Measurements from ENCODE around the gene FAM241B. TPM values are rescaled to one million over a fixed set of nuclear protein-coding genes. Genes with fewer than 3 reads are reported as not detected.

The FAM241B gene
- total RNA-seq, 2 experiments from 2014 or later: 14.1 to 17.5 TPM

DNA sequence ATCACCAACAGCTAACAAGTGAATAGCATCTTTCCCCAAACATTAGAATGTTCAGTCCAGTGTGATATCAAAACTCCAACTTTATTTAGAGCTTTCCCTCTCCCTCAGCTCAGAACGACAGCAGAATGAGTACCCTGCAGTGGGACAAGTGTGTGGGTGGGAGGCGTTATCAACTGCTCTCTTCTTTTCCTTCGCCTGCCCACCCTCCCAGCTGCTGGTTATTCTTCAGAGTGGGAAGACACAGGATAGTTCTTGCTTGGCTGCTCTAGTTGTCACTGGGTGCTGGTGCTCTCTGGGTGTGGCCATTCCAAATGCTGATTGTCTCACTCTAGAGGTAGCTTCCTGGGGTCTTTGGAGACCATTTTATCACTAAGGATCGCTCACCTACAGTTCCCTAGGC lies 13.7 kb upstream of the FAM241B start:
- no peaks in the 10 kb centered on the region for H3K36me3 ChIP-seq (ENCODE audit: insufficient read depth, low read length)
- H3K27me3 ChIP-seq (ENCODE audit: control insufficient read depth in 1 of 2, insufficient read depth in 2 of 2, low read length in 2 of 2): no peaks in the 10 kb centered on the region
- DNase-seq (no peak), ATAC-seq (ENCODE audit: poor library complexity) (no peak)
- H3K27ac ChIP-seq (ENCODE audit: low read depth in 1 of 2, low read length in 2 of 2): no peak overlapping the region
- H3K27ac Mint-ChIP-seq: no peak overlapping the region
- ChIA-PET POLR2A (no interaction called here), CTCF (no interaction called here)
- peaks cover 10% of the 10 kb centered on the region for H3K4me1 ChIP-seq (ENCODE audit: insufficient read depth, low read length)
- H3K9me3 Mint-ChIP-seq: no peaks in the 10 kb centered on the region
- no peaks in the 10 kb centered on the region for H3K9me3 ChIP-seq (ENCODE audit: control insufficient read depth in 1 of 2, insufficient read depth in 1 of 2, low read length in 2 of 2)
- intact Hi-C loops (cut with DNase I, micrococcal nuclease): no loop called here
- H3K4me3 Mint-ChIP-seq: no peak overlapping the region
- no peaks in the 10 kb centered on the region for H3K27me3 Mint-ChIP-seq
- TF ChIP-seq, protein P1, sequence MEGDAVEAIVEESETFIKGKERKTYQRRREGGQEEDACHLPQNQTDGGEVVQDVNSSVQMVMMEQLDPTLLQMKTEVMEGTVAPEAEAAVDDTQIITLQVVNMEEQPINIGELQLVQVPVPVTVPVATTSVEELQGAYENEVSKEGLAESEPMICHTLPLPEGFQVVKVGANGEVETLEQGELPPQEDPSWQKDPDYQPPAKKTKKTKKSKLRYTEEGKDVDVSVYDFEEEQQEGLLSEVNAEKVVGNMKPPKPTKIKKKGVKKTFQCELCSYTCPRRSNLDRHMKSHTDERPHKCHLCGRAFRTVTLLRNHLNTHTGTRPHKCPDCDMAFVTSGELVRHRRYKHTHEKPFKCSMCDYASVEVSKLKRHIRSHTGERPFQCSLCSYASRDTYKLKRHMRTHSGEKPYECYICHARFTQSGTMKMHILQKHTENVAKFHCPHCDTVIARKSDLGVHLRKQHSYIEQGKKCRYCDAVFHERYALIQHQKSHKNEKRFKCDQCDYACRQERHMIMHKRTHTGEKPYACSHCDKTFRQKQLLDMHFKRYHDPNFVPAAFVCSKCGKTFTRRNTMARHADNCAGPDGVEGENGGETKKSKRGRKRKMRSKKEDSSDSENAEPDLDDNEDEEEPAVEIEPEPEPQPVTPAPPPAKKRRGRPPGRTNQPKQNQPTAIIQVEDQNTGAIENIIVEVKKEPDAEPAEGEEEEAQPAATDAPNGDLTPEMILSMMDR (IDR thresholded peaks at IDR 0.05): no peak
- H3K36me3 Mint-ChIP-seq (ENCODE audit: low read depth): no peaks in the 10 kb centered on the region
- H3K4me3 ChIP-seq (ENCODE audit: low read length): no peak overlapping the region
- peaks cover 19% of the 10 kb centered on the region for H3K4me1 Mint-ChIP-seq (ENCODE audit: low read depth)

DNA sequence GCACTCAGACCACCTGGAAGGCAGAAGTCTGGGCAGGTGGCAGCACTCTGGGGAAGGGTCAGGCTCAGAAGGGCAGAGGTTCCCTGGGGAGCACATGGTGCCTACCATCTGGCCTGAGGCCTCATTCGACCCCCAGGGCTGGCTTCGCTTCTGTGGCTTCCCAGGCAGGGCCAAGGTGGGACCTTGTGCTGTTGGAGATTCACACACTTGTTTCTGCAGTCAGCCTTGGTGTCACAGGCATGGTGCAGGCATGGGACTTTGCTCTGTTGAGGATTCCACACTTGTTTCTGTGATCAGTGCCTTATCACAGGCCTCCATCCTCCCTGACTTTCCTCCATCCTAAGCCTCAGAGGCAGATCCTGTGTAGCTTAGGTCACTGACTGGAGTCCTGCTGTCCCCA lies 11.3 kb upstream of the FAM241B start:
- no peaks in the 10 kb centered on the region for H3K27me3 ChIP-seq (ENCODE audit: control insufficient read depth in 1 of 2, insufficient read depth in 2 of 2, low read length in 2 of 2)
- no peak overlapping the region for H3K4me3 Mint-ChIP-seq
- no peak overlapping the region for H3K4me3 ChIP-seq (ENCODE audit: low read length)
- DNase-seq (no peak), ATAC-seq (ENCODE audit: poor library complexity) (no peak)
- H3K4me1 ChIP-seq (ENCODE audit: insufficient read depth, low read length): peaks cover 17% of the 10 kb centered on the region
- H3K36me3 ChIP-seq (ENCODE audit: insufficient read depth, low read length): no peaks in the 10 kb centered on the region
- H3K27ac ChIP-seq (ENCODE audit: low read depth in 1 of 2, low read length in 2 of 2): no peak overlapping the region
- H3K36me3 Mint-ChIP-seq (ENCODE audit: low read depth): no peaks in the 10 kb centered on the region
- no peak overlapping the region for H3K27ac Mint-ChIP-seq
- H3K9me3 Mint-ChIP-seq: peaks cover 2% of the 10 kb centered on the region
- CTCF ChIA-PET: interaction anchor here (1.2 kb wide), 1 partner anchor 103 kb away, joined by 3 read pairs; no protein-coding TSS in a partner anchor
- H3K9me3 ChIP-seq (ENCODE audit: control insufficient read depth in 1 of 2, insufficient read depth in 1 of 2, low read length in 2 of 2): peaks cover 0 to 4% of the 10 kb centered on the region in 2 experiments
- no peaks in the 10 kb centered on the region for H3K27me3 Mint-ChIP-seq
- POLR2A ChIA-PET: no interaction called here
- intact Hi-C loops (cut with DNase I, micrococcal nuclease): no loop called here
- H3K4me1 Mint-ChIP-seq (ENCODE audit: low read depth): peaks cover 28% of the 10 kb centered on the region
- TF ChIP-seq, protein P1 (IDR thresholded peaks at IDR 0.05): no peak

DNA sequence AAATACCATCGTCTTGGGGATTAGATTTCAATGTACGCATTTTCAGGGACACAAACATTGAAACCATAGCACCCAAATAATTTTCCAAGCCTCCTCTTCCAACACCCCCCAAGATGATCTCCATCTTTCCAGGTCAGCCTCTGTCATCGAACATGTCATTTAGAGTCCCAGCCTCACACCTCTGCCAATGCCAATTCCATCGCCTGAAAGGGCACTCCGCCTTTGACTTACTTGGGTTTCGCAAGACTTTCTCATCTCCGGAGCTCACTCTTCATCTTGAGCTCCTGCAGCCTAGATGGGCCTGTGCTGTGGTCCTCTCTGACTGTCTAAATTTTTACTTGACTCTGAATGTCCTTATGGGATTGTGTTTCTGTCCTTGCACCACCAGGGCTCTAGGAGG lies 10.4 kb upstream of the FAM241B start:
- Histone ChIP-seq H3K27me3 (ENCODE audit: control insufficient read depth in 1 of 2, insufficient read depth in 2 of 2, low read length in 2 of 2) (no peaks in the 10 kb centered on the region), H3K9me3 (ENCODE audit: control insufficient read depth in 1 of 2, insufficient read depth in 1 of 2, low read length in 2 of 2) (peaks cover 0 to 9% of the 10 kb centered on the region in 2 experiments), H3K4me1 (ENCODE audit: insufficient read depth, low read length) (peaks cover 17% of the 10 kb centered on the region), H3K27ac (ENCODE audit: low read depth in 1 of 2, low read length in 2 of 2) (no peak overlapping the region), H3K36me3 (ENCODE audit: insufficient read depth, low read length) (no peaks in the 10 kb centered on the region), H3K4me3 (ENCODE audit: low read length) (no peak overlapping the region)
- DNase-seq: no peak
- H3K9me3 Mint-ChIP-seq: peaks cover 6% of the 10 kb centered on the region
- ChIA-PET CTCF (interaction anchor here (1.2 kb wide), 1 partner anchor 104 kb away, joined by 3 read pairs; no protein-coding TSS in a partner anchor), POLR2A (interaction anchor here (1.1 kb wide), 1 partner anchor 10 kb away, joined by 3 read pairs; no protein-coding TSS in a partner anchor)
- H3K4me1 Mint-ChIP-seq (ENCODE audit: low read depth): peaks cover 37% of the 10 kb centered on the region
- no peaks in the 10 kb centered on the region for H3K27me3 Mint-ChIP-seq
- TF ChIP-seq, protein P1 (IDR thresholded peaks at IDR 0.05): no peak
- intact Hi-C loops (cut with DNase I, micrococcal nuclease): no loop called here
- no peak for ATAC-seq (ENCODE audit: poor library complexity)
- H3K4me3 Mint-ChIP-seq: no peak overlapping the region
- no peak overlapping the region for H3K27ac Mint-ChIP-seq
- H3K36me3 Mint-ChIP-seq (ENCODE audit: low read depth): peaks cover 5% of the 10 kb centered on the region
